ENCODE data around the gene CFAP65.

DNA sequence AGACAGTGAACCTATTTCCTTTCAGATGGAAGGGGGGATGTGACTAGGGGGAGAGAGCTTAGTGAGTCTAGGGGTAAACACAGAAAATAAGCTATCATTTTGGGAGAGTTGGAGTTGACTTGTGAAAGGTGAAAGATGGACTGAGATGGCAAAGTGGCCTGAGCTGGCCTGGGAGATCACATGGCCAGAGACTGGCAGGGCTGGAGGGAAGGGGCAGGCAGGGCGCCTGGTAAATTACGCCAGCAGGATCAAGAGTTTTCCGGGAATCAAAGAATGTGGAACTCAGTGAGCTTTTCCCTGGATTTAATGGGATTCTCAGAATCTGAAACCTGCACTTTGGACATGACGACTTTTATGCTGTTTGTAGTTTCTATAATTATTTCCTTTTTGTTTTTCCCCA lies 841 bp upstream of the CFAP65 start:
- TF ChIP-seq CTCF (IDR thresholded peaks at IDR 0.05) = no peak
- TF ChIP-seq TCF7L2 (IDR thresholded peaks at IDR 0.05; ENCODE audit: low read depth, low read length) = no peak
- no peak for TF ChIP-seq POLR2AphosphoS5 (IDR thresholded peaks at IDR 0.05; ENCODE audit: low read depth, low read length)
- no peak for TF ChIP-seq SIN3A (IDR thresholded peaks at IDR 0.05; ENCODE audit: borderline replicate concordance, insufficient read depth, low read depth, low read length)
- TF ChIP-seq, protein P1, sequence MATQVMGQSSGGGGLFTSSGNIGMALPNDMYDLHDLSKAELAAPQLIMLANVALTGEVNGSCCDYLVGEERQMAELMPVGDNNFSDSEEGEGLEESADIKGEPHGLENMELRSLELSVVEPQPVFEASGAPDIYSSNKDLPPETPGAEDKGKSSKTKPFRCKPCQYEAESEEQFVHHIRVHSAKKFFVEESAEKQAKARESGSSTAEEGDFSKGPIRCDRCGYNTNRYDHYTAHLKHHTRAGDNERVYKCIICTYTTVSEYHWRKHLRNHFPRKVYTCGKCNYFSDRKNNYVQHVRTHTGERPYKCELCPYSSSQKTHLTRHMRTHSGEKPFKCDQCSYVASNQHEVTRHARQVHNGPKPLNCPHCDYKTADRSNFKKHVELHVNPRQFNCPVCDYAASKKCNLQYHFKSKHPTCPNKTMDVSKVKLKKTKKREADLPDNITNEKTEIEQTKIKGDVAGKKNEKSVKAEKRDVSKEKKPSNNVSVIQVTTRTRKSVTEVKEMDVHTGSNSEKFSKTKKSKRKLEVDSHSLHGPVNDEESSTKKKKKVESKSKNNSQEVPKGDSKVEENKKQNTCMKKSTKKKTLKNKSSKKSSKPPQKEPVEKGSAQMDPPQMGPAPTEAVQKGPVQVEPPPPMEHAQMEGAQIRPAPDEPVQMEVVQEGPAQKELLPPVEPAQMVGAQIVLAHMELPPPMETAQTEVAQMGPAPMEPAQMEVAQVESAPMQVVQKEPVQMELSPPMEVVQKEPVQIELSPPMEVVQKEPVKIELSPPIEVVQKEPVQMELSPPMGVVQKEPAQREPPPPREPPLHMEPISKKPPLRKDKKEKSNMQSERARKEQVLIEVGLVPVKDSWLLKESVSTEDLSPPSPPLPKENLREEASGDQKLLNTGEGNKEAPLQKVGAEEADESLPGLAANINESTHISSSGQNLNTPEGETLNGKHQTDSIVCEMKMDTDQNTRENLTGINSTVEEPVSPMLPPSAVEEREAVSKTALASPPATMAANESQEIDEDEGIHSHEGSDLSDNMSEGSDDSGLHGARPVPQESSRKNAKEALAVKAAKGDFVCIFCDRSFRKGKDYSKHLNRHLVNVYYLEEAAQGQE (IDR thresholded peaks at IDR 0.05; ENCODE audit: insufficient read depth in 1 of 2, low read depth in 2 of 2, low read length in 1 of 2) = no peak

All from Panc1 (cell line).